GM12878 (cell line): Measurements from ENCODE around the gene OGDHL. TPM values are rescaled to one million over a fixed set of nuclear protein-coding genes. Genes with fewer than 3 reads are reported as not detected.

Experiments used
- ATAC-seq: fragments of 200-7000 bp; cut with Tn5 transposase; 3 replicates; pipeline ENCODE4 v1.9.1; 2020; ENCODE audit warnings: mild to moderate bottlenecking, moderate library complexity
- BruUV-seq: library from RNA; stranded (reverse); fragments of 400-500 nt; replicated peaks from 2 replicates; lab custom pipeline; 2021; lab: Mats Ljungman, UMichigan
- CTCF ChIA-PET: fragments of 300-600 bp; sonication (Branson Sonifier 250); formaldehyde crosslinking; extraction: SDS; loops from one replicate; lab custom pipeline; 2021; ENCODE audit warnings: inconsistent platforms; lab: Yijun Ruan, JAX
- POLR2A ChIA-PET: fragments of 350-600 bp; formaldehyde crosslinking; extraction: SDS; loops from one replicate; lab custom pipeline; 2021; ENCODE audit warnings: inconsistent platforms; lab: Charles Lee
- RAD21 ChIA-PET: fragments of 300-600 bp; sonication (Branson Sonifier 250); formaldehyde crosslinking; loops from one replicate; lab custom pipeline; 2023; ENCODE audit warnings: antibody characterized with exemption; ENCODE audit not compliant: unreplicated experiment; lab: Charles Lee
- SMC1A ChIA-PET: fragments of 300-600 bp; sonication (Branson Sonifier 250); formaldehyde crosslinking; loops from one replicate; lab custom pipeline; 2023; ENCODE audit not compliant: unreplicated experiment, uncharacterized antibody; lab: Charles Lee
- DNase-seq: peaks from one replicate; pipeline ENCODE4 v3.0.0-alpha.2; 2011; ENCODE audit warnings: low read depth, low spot score
- FAIRE-seq: peaks from 3 replicates; lab custom pipeline; 2011; peaks lifted over from hg19 to GRCh38; lab: Jason Lieb, UNC
- H2AFZ ChIP-seq: 2 replicates; pipeline ENCODE4 v1.6.0; 2011; ENCODE audit warnings: low read depth, low read length, control low read depth; ENCODE audit not compliant: control insufficient read depth
- H3K27ac ChIP-seq: 2 replicates; pipeline ENCODE4 v1.5.1; 2011; ENCODE audit warnings: control low read depth; ENCODE audit not compliant: control insufficient read depth, insufficient read depth
- H3K27me3 ChIP-seq, 2 experiments: replicated peaks in 1 of 2; 2 replicates each; pipeline versions ENCODE4 v1.6.0 to v1.6.1; 2011; ENCODE audit warnings: low read length in 1 of 2; ENCODE audit not compliant: control insufficient read depth in 2 of 2, insufficient read depth in 2 of 2
- H3K36me3 ChIP-seq, 2 experiments: 2 replicates each; pipeline ENCODE4 v1.5.1; 2011; ENCODE audit warnings: low read length in 1 of 2; ENCODE audit not compliant: control insufficient read depth in 2 of 2, insufficient read depth in 2 of 2
- H3K4me1 ChIP-seq: 2 replicates; pipeline ENCODE4 v1.6.1; 2011; ENCODE audit warnings: mild to moderate bottlenecking, low read length, moderate library complexity, mixed read lengths; ENCODE audit not compliant: control insufficient read depth, insufficient read depth
- H3K4me2 ChIP-seq: 2 replicates; pipeline ENCODE4 v1.6.0; 2011; ENCODE audit warnings: control low read depth; ENCODE audit not compliant: control insufficient read depth, insufficient read depth
- H3K4me3 ChIP-seq: fragments of 200-600 bp; sonication (generic); 2 replicates; pipeline ENCODE4 v1.5.1; 2016
- H3K79me2 ChIP-seq: 2 replicates; pipeline ENCODE4 v1.6.0; 2011; ENCODE audit warnings: low read length; ENCODE audit not compliant: control insufficient read depth, insufficient read depth
- H3K9ac ChIP-seq: 2 replicates; pipeline ENCODE4 v1.8.0; 2011; ENCODE audit warnings: low read length, control low read depth, mixed read lengths; ENCODE audit not compliant: control insufficient read depth, insufficient read depth
- H3K9me3 ChIP-seq: replicated peaks from 3 replicates; pipeline ENCODE4 v1.5.1; 2011; ENCODE audit warnings: mild to moderate bottlenecking, low read length; ENCODE audit not compliant: control insufficient read depth, insufficient read depth
- H4K20me1 ChIP-seq: 2 replicates; pipeline ENCODE4 v1.6.0; 2011; ENCODE audit not compliant: control insufficient read depth, insufficient read depth
- CBX5 ChIP-seq: sonication (generic); IDR thresholded peaks from 2 replicates; pipeline ENCODE4 v1.6.1; 2016; ENCODE audit warnings: low read depth, moderate library complexity, mild to moderate bottlenecking, inconsistent platforms
- CEBPB ChIP-seq, 2 experiments: fragments of 150-350 bp in 1 of 2; IDR thresholded peaks; 2 replicates each; pipeline ENCODE4 v1.6.1; 2012 to 2014; ENCODE audit warnings: low read depth in 2 of 2, low read length in 2 of 2, borderline replicate concordance in 1 of 2, inconsistent platforms in 1 of 2
- ESRRA ChIP-seq: IDR thresholded peaks from 2 replicates; pipeline ENCODE4 v1.6.1; 2012; ENCODE audit warnings: mild to moderate bottlenecking, low read length, improper control_type of control experiment
- IRF4 ChIP-seq: IDR thresholded peaks from 2 replicates; pipeline ENCODE4 v1.6.1; 2011; ENCODE audit warnings: low read depth, low read length
- NR2F1 ChIP-seq: fragments of 450-650 bp; conservative IDR thresholded peaks from 2 replicates; pipeline ENCODE4 v1.6.1; 2017; ENCODE audit warnings: mild to moderate bottlenecking
- POLR2A ChIP-seq: IDR thresholded peaks from 2 replicates; pipeline ENCODE4 v1.6.1; 2011; ENCODE audit warnings: low read depth, mild to moderate bottlenecking, low read length
- SP1 ChIP-seq: IDR thresholded peaks from one replicate; pipeline ENCODE4 v1.6.1; 2011; ENCODE audit warnings: low read depth, low read length
- STAT3 ChIP-seq: IDR thresholded peaks from 2 replicates; pipeline ENCODE4 v1.6.1; 2011; ENCODE audit warnings: low read depth, low read length, improper control_type of control experiment
- SUPT20H ChIP-seq: IDR thresholded peaks from 2 replicates; pipeline ENCODE4 v1.6.1; 2011; ENCODE audit warnings: low read depth, mild to moderate bottlenecking, low read length, moderate library complexity, borderline replicate concordance; ENCODE audit not compliant: control insufficient read depth
- TCF3 ChIP-seq: IDR thresholded peaks from 2 replicates; pipeline ENCODE4 v1.6.1; 2012; ENCODE audit warnings: low read depth, mild to moderate bottlenecking, low read length, borderline replicate concordance; ENCODE audit not compliant: insufficient read depth
- WRNIP1 ChIP-seq: IDR thresholded peaks from 2 replicates; pipeline ENCODE4 v1.6.1; 2011; ENCODE audit warnings: low read depth, low read length, improper control_type of control experiment, borderline replicate concordance
- ZNF622 ChIP-seq: fragments of 450-650 bp; IDR thresholded peaks from 2 replicates; pipeline ENCODE4 v1.6.1; 2017; ENCODE audit warnings: mild to moderate bottlenecking, inconsistent platforms
- WGBS: methylation state at CpG from one replicate; pipeline ENCODE4 v1.1.6; 2016; ENCODE audit warnings: low lambda C conversion rate; ENCODE audit not compliant: insufficient replicate concordance, insufficient coverage; ENCODE audit errors: missing lambda C conversion rate; 5-methylcytosine and 5-hydroxymethylcytosine counted together
- in situ Hi-C: fragments of 300-500 bp; cut with MboI; formaldehyde crosslinking; loops from 9 replicates; pipeline ENCODE4 v1.14.3; 2018; ENCODE audit warnings: mixed read lengths
- intact Hi-C: fragments of 100-400 bp; cut with micrococcal nuclease; formaldehyde crosslinking; loops from one replicate; pipeline ENCODE4 v1.14.2; 2022; ENCODE audit not compliant: unreplicated experiment
- polyA plus RNA-seq, 11 experiments: library from polyadenylated mRNA; depleted of rRNA in 4 of 11; unstranded in 6 of 11; stranded (reverse) in 5 of 11; fragments of >200 nt; fragmentation: Nextera tagmentation in 4 of 11; fragmentation: Illumina TruSeq in 1 of 11; extraction: Ambion mirVana in 4 of 11; extraction: Trizol in 1 of 11; gene quantifications; 1 replicate in 1 of 11; 2 replicates in 10 of 11; pipeline versions ENCODE4 v1.2.1 to v1.2.3, GENCODE V29; 2011 to 2016; ENCODE audit warnings: inconsistent platforms in 2 of 11, missing spikeins in 2 of 11, low read depth in 1 of 11
- total RNA-seq, 4 experiments: library from RNA; depleted of rRNA in 3 of 4; stranded (reverse); fragments of >200 nt in 3 of 4; fragmentation: Illumina TruSeq in 1 of 4; extraction: Trizol in 1 of 4; gene quantifications; 2 replicates each; pipeline versions ENCODE4 v1.2.1 to v1.2.3, GENCODE V29; 2013 to 2021
- TF ChIP-seq, protein P1 (sequence below): IDR thresholded peaks from 2 replicates; pipeline ENCODE4 v1.6.1; 2012; ENCODE audit warnings: improper control_type of control experiment, low read depth, low read length; ENCODE audit not compliant: insufficient replicate concordance
- TF ChIP-seq, protein P2 (sequence below): IDR thresholded peaks from 2 replicates; pipeline ENCODE4 v1.6.1; 2011; ENCODE audit warnings: mild to moderate bottlenecking, low read depth, low read length, moderate library complexity; ENCODE audit not compliant: insufficient replicate concordance

OGDHL gene
- total and polyA plus RNA-seq, 10 of the 15 experiments (the other 5 are each of a cell fraction or from before 2014, with no cell fraction given), result 0.02 to 13.3 (median 0.34) TPM

DNA sequence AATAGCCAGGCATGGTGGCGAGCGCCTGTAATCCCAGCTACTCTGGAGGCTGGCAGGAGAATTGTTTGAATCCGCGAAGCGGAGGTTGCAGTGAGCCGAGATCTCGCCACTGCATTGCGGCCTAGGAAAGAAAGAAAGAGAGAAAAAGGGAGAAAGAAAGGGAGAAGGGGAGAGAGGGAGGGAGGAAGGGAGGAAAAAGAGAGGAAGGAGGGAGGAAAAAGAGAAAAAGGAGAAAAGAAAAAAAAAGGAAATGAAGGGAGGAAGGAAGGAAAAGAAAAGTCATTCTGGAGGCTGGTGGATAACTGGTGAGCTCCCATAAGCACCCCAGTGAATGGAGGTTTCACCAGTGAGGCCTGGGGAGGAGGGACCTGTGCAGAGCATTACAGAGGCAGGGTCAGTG is 7.6 kb upstream of the OGDHL start:
- ChIA-PET RAD21 (no interaction called here), CTCF (no interaction called here), POLR2A (no interaction called here), SMC1A (no interaction called here)
- 53% methylated on average over 3 of the region's 8 CpGs for WGBS
- peaks cover 0 to 2% of the 10 kb centered on the region in 2 experiments; a peak in 1 of 4 replicates for H3K27me3 ChIP-seq
- H3K4me1 ChIP-seq, result no peaks in the 10 kb centered on the region
- no TSS peak for BruUV-seq
- H3K79me2 ChIP-seq, result no peaks in the 10 kb centered on the region
- in situ Hi-C loops (no loop called here), intact Hi-C loops (no loop called here)
- no peaks in the 10 kb centered on the region for H3K9me3 ChIP-seq
- DNase-seq (no peak), ATAC-seq (no peak), FAIRE-seq (no peak)
- no peak overlapping the region for H2AFZ ChIP-seq
- no peak overlapping the region for H3K9ac ChIP-seq
- no peak overlapping the region for H3K27ac ChIP-seq
- no peaks in the 10 kb centered on the region for H4K20me1 ChIP-seq
- no peaks in the 10 kb centered on the region for H3K36me3 ChIP-seq
- H3K4me2 ChIP-seq, result no peak overlapping the region
- H3K4me3 ChIP-seq, result no peak overlapping the region
- TF ChIP-seq ESRRA (no peak), CBX5 (no peak), NR2F1 (no peak), STAT3 (no peak), POLR2A (no peak), ZNF622 (no peak), IRF4 (no peak), SP1 (no peak)

DNA sequence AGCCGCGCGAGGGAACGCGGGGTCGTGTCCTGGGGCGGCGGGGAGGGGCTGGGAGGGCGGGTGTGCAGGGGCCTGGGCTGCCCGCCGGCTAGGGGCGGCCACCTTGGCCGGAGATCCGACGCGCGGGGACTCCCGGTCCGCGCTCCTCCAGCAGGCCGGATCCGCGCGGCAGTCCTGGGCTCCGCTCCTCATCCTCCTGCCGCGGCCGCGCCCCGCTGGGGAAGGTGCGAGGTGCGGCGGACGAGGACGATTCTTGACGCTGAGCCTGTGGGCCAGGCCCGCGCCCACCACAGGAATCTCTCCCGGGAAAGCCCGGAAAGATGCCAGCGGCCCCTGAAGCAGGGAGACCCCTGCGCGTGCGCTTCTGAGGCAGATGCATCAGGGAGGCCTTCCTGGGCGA is 6.6 kb upstream of the OGDHL start:
- Histone ChIP-seq H3K4me1 (no peaks in the 10 kb centered on the region), H3K9ac (no peak overlapping the region), H3K27me3 (peaks cover 0 to 2% of the 10 kb centered on the region in 2 experiments; a peak in 1 of 4 replicates), H3K36me3 (no peaks in the 10 kb centered on the region), H4K20me1 (no peaks in the 10 kb centered on the region), H2AFZ (no peak overlapping the region), H3K27ac (no peak overlapping the region), H3K79me2 (no peaks in the 10 kb centered on the region), H3K4me2 (no peak overlapping the region), H3K4me3 (no peak overlapping the region), H3K9me3 (no peaks in the 10 kb centered on the region)
- CTCF ChIA-PET, result no interaction called here
- DNase-seq, result no peak
- FAIRE-seq, result no peak
- RAD21 ChIA-PET, result no interaction called here
- intact Hi-C loops, result no loop called here
- no TSS peak for BruUV-seq
- SMC1A ChIA-PET, result no interaction called here
- ATAC-seq, result no peak
- POLR2A ChIA-PET, result no interaction called here
- in situ Hi-C loops, result no loop called here
- WGBS, result 37% methylated on average over 10 of the region's 45 CpGs
- TF ChIP-seq SUPT20H (no peak), WRNIP1 (no peak), CEBPB (IDR thresholded peaks at IDR 0.05; ENCODE audit: borderline replicate concordance in 1 of 2, low read depth in 2 of 2, low read length in 2 of 2) (no peak), TCF3 (no peak)
- TF ChIP-seq, protein P1, sequence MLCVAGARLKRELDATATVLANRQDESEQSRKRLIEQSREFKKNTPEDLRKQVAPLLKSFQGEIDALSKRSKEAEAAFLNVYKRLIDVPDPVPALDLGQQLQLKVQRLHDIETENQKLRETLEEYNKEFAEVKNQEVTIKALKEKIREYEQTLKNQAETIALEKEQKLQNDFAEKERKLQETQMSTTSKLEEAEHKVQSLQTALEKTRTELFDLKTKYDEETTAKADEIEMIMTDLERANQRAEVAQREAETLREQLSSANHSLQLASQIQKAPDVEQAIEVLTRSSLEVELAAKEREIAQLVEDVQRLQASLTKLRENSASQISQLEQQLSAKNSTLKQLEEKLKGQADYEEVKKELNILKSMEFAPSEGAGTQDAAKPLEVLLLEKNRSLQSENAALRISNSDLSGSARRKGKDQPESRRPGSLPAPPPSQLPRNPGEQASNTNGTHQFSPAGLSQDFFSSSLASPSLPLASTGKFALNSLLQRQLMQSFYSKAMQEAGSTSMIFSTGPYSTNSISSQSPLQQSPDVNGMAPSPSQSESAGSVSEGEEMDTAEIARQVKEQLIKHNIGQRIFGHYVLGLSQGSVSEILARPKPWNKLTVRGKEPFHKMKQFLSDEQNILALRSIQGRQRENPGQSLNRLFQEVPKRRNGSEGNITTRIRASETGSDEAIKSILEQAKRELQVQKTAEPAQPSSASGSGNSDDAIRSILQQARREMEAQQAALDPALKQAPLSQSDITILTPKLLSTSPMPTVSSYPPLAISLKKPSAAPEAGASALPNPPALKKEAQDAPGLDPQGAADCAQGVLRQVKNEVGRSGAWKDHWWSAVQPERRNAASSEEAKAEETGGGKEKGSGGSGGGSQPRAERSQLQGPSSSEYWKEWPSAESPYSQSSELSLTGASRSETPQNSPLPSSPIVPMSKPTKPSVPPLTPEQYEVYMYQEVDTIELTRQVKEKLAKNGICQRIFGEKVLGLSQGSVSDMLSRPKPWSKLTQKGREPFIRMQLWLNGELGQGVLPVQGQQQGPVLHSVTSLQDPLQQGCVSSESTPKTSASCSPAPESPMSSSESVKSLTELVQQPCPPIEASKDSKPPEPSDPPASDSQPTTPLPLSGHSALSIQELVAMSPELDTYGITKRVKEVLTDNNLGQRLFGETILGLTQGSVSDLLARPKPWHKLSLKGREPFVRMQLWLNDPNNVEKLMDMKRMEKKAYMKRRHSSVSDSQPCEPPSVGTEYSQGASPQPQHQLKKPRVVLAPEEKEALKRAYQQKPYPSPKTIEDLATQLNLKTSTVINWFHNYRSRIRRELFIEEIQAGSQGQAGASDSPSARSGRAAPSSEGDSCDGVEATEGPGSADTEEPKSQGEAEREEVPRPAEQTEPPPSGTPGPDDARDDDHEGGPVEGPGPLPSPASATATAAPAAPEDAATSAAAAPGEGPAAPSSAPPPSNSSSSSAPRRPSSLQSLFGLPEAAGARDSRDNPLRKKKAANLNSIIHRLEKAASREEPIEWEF, result no peak
- TF ChIP-seq, protein P2, sequence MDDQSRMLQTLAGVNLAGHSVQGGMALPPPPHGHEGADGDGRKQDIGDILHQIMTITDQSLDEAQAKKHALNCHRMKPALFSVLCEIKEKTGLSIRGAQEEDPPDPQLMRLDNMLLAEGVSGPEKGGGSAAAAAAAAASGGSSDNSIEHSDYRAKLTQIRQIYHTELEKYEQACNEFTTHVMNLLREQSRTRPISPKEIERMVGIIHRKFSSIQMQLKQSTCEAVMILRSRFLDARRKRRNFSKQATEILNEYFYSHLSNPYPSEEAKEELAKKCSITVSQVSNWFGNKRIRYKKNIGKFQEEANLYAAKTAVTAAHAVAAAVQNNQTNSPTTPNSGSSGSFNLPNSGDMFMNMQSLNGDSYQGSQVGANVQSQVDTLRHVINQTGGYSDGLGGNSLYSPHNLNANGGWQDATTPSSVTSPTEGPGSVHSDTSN, result no peak
